Liver (tissue), 3 donors: ENCODE data around the gene ABCC5.

Experiments used
- CTCF ChIP-seq: fragments of 150-350 bp; IDR thresholded peaks from 2 replicates; pipeline ENCODE4 v1.5.1; 2017; ENCODE audit warnings: improper control_type of control experiment, low read depth, low read length; ENCODE audit not compliant: missing input control
- EGR1 ChIP-seq, 2 donors: IDR thresholded peaks; 2 replicates each; pipeline ENCODE4 v1.6.1; 2016 to 2018; ENCODE audit warnings: antibody characterized with exemption in 2 of 2, low read depth in 2 of 2
- MAX ChIP-seq: IDR thresholded peaks from 2 replicates; pipeline ENCODE4 v1.6.1; 2016; ENCODE audit warnings: antibody characterized with exemption
- REST ChIP-seq: IDR thresholded peaks from 2 replicates; pipeline ENCODE4 v1.6.1; 2016; ENCODE audit warnings: antibody characterized with exemption, mild to moderate bottlenecking
- donor health status: healthy.
- donor health status: healthy.

GRCh38 chr3:184042617-184043016, 24.9 kb upstream of the ABCC5 start:
- no peak for TF ChIP-seq CTCF
- TF ChIP-seq MAX: no peak
- TF ChIP-seq EGR1 (IDR thresholded peaks at IDR 0.05; ENCODE audit: low read depth in 2 of 2): no peak
- TF ChIP-seq REST: no peak
